ENCODE results near the gene MPPED2. TPM values are rescaled to one million over a fixed set of nuclear protein-coding genes. Genes with fewer than 3 reads are reported as not detected.

MPPED2 gene
- total RNA-seq, 1 experiment from 2014 or later = 2.4 TPM

- H3K4me1 Mint-ChIP-seq = no peaks in the 10 kb centered on the region
- H3K27me3 Mint-ChIP-seq (ENCODE audit: low read depth) = no peaks in the 10 kb centered on the region
- H3K9me3 Mint-ChIP-seq = no peaks in the 10 kb centered on the region
- no peak overlapping the region for H3K4me3 Mint-ChIP-seq
- no peak overlapping the region for H3K27ac Mint-ChIP-seq
- ATAC-seq = no peak
- no peaks in the 10 kb centered on the region for H3K36me3 Mint-ChIP-seq
- no peak for DNase-seq (ENCODE audit: low spot score)
- CTCF ChIA-PET = no interaction called here
- no peak for TF ChIP-seq MAX (CRISPR knock-in tag; IDR thresholded peaks at IDR 0.05)
- POLR2A ChIA-PET = no interaction called here
These were observed 64.7 kb downstream of the MPPED2 start for GRCh38 chr11:30521297-30522071.

GRCh38 chr11:30513087-30513486 is 73.1 kb downstream of the MPPED2 start:
- H3K27ac Mint-ChIP-seq = no peak overlapping the region
- no peaks in the 10 kb centered on the region for H3K36me3 Mint-ChIP-seq
- ChIA-PET CTCF (no interaction called here), POLR2A (no interaction called here)
- no peak overlapping the region for H3K4me3 Mint-ChIP-seq
- H3K4me1 Mint-ChIP-seq = peaks cover 13% of the 10 kb centered on the region
- ATAC-seq = no peak
- peaks cover 7% of the 10 kb centered on the region for H3K9me3 Mint-ChIP-seq
- no peak for TF ChIP-seq ZNF317 (CRISPR knock-in tag; IDR thresholded peaks at IDR 0.05; ENCODE audit: borderline replicate concordance, low read depth)
- TF ChIP-seq ETV6 (CRISPR knock-in tag; IDR thresholded peaks at IDR 0.05) = no peak
- TF ChIP-seq ZNF423 (CRISPR knock-in tag; IDR thresholded peaks at IDR 0.05) = no peak
- no peak for TF ChIP-seq FOXP4 (CRISPR knock-in tag; IDR thresholded peaks at IDR 0.05)
- TF ChIP-seq GABPB1 (CRISPR knock-in tag; IDR thresholded peaks at IDR 0.05) = no peak
- TF ChIP-seq USF2 (CRISPR knock-in tag; IDR thresholded peaks at IDR 0.05) = no peak
- TF ChIP-seq ZMAT4 (CRISPR knock-in tag; IDR thresholded peaks at IDR 0.05) = no peak
- no peak for TF ChIP-seq ATF6 (CRISPR knock-in tag; IDR thresholded peaks at IDR 0.05)
- TF ChIP-seq HMGXB4 (CRISPR knock-in tag; IDR thresholded peaks at IDR 0.05) = no peak
- TF ChIP-seq NFATC4 (CRISPR knock-in tag; IDR thresholded peaks at IDR 0.05) = no peak
- TF ChIP-seq ZNF219 (CRISPR knock-in tag; IDR thresholded peaks at IDR 0.05; ENCODE audit: borderline replicate concordance) = no peak
- TF ChIP-seq HMGA2 (CRISPR knock-in tag; IDR thresholded peaks at IDR 0.05) = no peak
- TF ChIP-seq ZNF416 (CRISPR knock-in tag; IDR thresholded peaks at IDR 0.05) = no peak
- TF ChIP-seq SMAD3 (CRISPR knock-in tag; IDR thresholded peaks at IDR 0.05; ENCODE audit: borderline replicate concordance) = no peak
- no peak for TF ChIP-seq ZNF232 (CRISPR knock-in tag; IDR thresholded peaks at IDR 0.05)
- TF ChIP-seq MYBL2 (CRISPR knock-in tag; IDR thresholded peaks at IDR 0.05) = no peak
- no peaks in the 10 kb centered on the region for H3K27me3 Mint-ChIP-seq (ENCODE audit: low read depth)
- no peak for DNase-seq (ENCODE audit: low spot score)
